GM19372 (cell line): ENCODE results near the gene APOL3.
"Not testable (repeated sequence)": the region's sequence is repeated elsewhere in the genome, so short reads cannot be mapped to it uniquely, and the experiment has no call there.

Experiments used
- ATAC-seq: cut with Tn5 transposase; IDR thresholded peaks from one replicate; pipeline ENCODE4 v1.9.1; 2021; ENCODE audit warnings: mild to moderate bottlenecking, low read depth, moderate library complexity; ENCODE audit not compliant: unreplicated experiment

The APOL3 gene

DNA sequence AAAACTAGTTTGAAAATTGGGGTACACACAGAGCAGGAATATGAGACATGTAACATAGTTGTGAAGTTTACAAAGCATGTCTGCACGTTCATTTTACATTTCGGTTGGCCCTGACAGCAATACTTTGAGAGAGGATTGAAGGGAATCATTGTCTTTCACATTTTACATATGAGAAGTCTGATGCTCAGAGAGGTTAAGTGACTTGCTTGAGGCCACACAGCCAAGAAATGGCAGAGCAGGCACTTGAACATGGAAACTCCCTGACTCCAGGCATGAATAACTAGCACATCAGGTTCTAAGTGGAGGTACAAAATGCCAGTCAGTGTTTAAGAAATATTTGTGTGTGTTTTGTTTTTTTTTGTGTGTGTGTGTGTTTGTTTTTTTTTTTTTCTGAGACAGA lies 53.6 kb downstream of the APOL3 start:
- ATAC-seq: no peak

GRCh38 chr22:36104988-36105387 lies 55.6 kb downstream of the APOL3 start:
- no peak for ATAC-seq

DNA sequence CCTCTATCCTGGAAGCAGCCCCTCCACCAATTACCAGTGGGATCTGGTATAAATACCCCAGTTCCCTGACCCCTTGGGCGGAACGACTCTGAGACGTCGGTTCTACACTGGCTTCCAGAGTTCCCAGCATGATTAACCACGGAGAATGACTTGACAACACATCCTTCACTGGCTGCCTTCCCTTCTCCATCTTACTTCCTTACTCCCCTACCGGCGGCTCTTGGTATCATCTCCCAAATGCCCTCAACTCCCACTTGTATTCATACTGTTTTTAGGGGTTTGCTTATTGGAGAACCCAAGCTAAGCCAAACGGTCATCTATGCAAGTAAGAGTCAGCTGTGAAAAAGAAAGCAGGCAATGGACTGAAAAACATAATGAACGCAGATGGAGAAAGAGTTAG lies 56.1 kb downstream of the APOL3 start:
- no peak for ATAC-seq

DNA sequence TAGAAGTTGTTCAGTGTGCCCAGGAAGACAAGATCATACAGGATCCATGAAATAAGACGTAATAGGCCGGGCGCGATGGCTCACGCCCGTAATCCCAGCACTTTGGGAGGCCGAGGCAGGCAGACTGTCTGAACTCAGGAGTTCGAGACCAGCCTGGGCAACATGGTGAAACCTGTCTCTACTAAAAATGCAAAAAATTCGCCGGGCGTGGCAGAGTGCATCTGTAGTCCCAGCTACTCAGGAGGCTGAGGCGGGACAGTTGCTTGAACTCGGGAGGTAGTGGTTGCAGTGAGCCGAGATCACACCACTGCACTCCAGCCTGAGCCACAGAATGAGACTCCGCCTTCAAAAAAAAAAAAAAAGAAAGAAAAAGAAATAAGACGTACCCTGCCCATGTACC lies 56.7 kb downstream of the APOL3 start:
- no peak for ATAC-seq

- no peak for ATAC-seq
These were observed 57.6 kb downstream of the APOL3 start for GRCh38 chr22:36102995-36103394.

DNA sequence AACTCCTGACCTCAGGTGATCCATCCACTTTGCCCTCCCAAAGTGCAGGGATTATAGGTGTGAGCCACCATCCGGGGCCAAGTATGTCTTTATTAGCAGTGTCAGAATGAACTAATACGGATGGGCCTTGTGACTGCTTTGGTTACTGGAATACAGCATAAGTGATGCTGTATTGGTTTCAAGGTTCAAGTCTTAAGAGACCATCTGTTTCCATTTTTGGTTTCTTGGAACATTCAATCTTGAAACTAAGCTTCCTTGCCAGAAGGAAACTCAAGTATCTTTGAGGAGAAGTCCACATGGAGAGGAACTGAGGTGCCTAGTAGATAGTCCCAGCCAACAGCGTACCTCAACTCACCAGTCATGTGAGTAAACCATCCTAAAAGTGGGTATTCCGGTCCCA lies 58.8 kb downstream of the APOL3 start:
- ATAC-seq: no peak

- not testable (repeated sequence) for ATAC-seq
These were observed 59.6 kb downstream of the APOL3 start for GRCh38 chr22:36100908-36101307.

DNA sequence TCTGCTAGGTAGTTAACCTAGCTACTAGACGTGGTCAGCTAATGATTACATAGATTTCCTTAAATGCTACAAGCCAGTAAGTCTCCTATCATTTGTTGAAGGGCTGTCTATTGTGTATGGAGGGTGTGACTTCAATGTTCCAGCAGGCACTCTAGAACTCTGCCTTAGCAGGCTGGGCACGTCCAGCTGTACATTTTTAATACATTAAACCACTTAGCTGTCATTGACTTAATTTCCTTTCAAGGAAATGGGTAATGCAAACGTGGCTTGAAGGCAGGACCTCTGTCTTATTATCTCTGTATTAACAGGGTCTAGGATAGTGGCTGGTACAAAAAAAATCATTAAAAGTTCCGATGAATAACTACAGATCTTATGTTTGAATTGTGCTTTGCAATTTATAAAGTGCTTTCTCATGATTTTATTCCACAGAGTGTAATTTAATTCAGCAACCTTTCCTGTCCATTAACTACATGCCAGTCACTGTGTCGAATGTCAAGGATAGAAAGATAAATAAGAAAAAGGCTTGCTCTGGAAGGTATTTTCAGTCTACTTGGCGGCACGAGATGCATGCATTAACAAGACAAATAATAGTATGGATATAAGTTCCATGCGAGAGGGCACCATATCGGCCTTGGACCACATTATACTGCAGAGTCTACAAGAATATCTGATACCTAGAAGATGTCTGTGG lies 60.3 kb downstream of the APOL3 start:
- no peak for ATAC-seq

GRCh38 chr22:36099561-36099960 lies 61.0 kb downstream of the APOL3 start:
- ATAC-seq: not testable (repeated sequence)

DNA sequence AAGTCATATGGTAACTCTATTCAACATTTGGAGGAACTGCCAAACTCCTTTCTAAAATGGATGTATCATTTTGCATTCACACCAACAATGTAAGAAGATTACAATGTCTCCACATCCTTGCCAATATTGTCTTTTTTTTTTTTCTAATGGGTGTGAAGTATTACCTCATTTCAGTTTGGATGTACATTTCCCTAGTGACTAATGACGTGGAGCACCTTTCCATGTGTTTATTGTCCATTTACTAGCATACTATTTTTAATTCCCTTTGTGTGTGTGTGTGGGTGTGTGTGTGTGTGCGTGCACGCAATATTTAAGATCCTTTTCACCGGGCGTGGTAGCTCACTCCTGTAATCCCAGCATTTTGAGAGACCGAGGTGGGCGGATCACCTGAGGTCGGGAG lies 62.7 kb downstream of the APOL3 start:
- no peak for ATAC-seq

DNA sequence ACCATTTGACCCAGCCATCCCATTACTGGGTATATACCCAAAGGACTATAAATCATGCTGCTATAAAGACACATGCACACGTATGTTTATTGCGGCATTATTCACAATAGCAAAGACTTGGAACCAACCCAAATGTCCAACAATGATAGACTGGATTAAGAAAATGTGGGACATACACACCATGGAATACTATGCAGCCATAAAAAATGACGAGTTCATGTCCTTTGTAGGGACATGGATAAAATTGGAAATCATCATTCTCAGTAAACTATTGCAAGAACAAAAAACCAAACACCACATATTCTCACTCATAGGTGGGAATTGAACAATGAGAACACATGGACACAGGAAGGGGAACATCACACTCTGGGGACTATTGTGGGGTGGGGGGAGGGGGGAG lies 69.8 kb downstream of the APOL3 start:
- not testable (repeated sequence) for ATAC-seq
